Peyer's patch (tissue), 4 donors: ENCODE measurements around the gene BCL2L11. TPM values are rescaled to one million over a fixed set of nuclear protein-coding genes. Genes with fewer than 3 reads are reported as not detected.
"Not testable (repeated sequence)": the region's sequence is repeated elsewhere in the genome, so short reads cannot be mapped to it uniquely, and the experiment has no call there.

Experiments used
- DNase-seq, 3 donors: peaks; one replicate each; pipeline ENCODE4 v3.0.0-alpha.2; 2017 to 2019
- H3K27ac ChIP-seq, 4 donors: fragments of 200-600 bp; sonication (generic); one replicate each; pipeline ENCODE4 v1.5.1; 2016 to 2019
- H3K27me3 ChIP-seq, 2 donors: fragments of 200-600 bp; sonication (generic); one replicate each; pipeline ENCODE4 v1.5.1; 2019
- H3K36me3 ChIP-seq, 3 donors: fragments of 200-600 bp; sonication (generic); one replicate each; pipeline ENCODE4 v1.5.1; 2016 to 2019
- H3K4me1 ChIP-seq, 4 donors: fragments of 200-600 bp; sonication (generic); one replicate each; pipeline ENCODE4 v1.5.1; 2016 to 2019
- H3K4me3 ChIP-seq, 4 donors: fragments of 200-600 bp; sonication (generic); 1 replicate in 3 of 4; 2 replicates in 1 of 4; pipeline ENCODE4 v1.5.1; 2016 to 2019; ENCODE audit warnings: mild to moderate bottlenecking in 1 of 4
- H3K9me3 ChIP-seq, 4 donors: fragments of 200-600 bp; sonication (generic); one replicate each; pipeline ENCODE4 v1.5.1; 2016 to 2019; ENCODE audit warnings: mild to moderate bottlenecking in 1 of 4
- POLR2A ChIP-seq, 2 donors: fragments of 450-650 bp; IDR thresholded peaks; one replicate each; pipeline ENCODE4 v1.5.1; 2017; ENCODE audit warnings: antibody characterized with exemption in 2 of 2, mild to moderate bottlenecking in 2 of 2, moderate library complexity in 2 of 2
- total RNA-seq, 4 donors: library from RNA; depleted of rRNA; stranded (reverse); fragments of >200 nt; gene quantifications; one replicate each; pipeline ENCODE4 v1.1.0, GENCODE V29; 2016
- TF ChIP-seq, protein P1 (sequence below), 6 experiments: fragments of 450-650 bp in 4 of 6; fragments of 200-600 bp in 2 of 6; sonication (generic) in 1 of 6; IDR thresholded peaks; one replicate each; pipeline ENCODE4 v1.5.1; 2017 to 2019; ENCODE audit warnings: antibody characterized with exemption in 6 of 6, mild to moderate bottlenecking in 3 of 6, moderate library complexity in 1 of 6

BCL2L11 gene, protein sequence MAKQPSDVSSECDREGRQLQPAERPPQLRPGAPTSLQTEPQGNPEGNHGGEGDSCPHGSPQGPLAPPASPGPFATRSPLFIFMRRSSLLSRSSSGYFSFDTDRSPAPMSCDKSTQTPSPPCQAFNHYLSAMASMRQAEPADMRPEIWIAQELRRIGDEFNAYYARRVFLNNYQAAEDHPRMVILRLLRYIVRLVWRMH
- total RNA-seq, result 10 to 100 TPM; 35.9 to 98.1 (median 62.2) TPM

DNA sequence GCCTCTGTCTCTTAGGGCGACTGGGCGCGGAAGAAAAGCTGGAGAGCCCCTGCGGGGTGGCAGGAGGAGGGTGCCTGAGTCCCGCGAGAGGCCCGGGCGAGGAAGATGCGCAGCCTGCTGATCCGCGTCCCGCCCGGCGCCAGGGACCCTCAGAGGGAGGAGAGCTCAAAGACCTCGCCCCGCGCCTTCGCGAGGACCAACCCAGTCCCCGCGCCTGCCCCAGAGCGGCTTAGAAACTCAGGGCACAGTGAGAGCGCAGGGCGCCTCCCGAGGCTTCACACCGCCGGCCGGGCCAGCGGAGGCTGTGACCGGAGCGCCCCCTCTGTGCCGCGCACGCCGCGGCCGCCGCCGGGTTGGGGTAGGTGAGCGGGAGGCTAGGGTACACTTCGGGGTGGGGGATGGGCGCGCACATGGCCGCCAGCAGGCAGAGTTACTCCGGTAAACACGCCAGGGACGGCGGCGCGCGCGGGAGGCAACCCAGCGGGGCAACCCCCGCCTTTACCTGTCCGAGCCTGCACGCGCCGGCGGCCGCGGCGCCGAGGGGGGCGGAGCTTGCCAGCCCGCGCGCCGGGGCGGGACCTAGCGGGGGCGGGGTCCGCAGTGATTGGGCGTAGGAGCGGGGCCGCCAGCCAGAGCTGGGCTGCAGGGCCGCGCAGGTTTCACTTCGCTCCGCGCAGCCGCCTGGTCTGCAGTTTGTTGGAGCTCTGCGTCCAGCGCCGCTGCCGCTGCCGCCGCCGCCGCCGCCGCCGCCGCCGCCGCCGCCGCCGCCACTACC is at the start of gene BCL2L11:
Gene BCL2L11, plus strand, starts transcription at position 662 of the 775 bp plus-strand sequence. CDS start 2,832 bp downstream, outside the sequence.
- Histone ChIP-seq H3K4me3 (peak within 1 kb of the TSS; percentile 67 to 92 (median 76)), H3K36me3 (peaks cover 0 to 19% (median 0%) of the 10 kb centered on the region in 3 donors), H3K27ac (peak within 1 kb of the TSS; percentile 71 to 93 (median 90)), H3K27me3 (peaks cover 0 to 4% of the 10 kb centered on the region in 2 donors), H3K9me3 (no peaks in the 10 kb centered on the region), H3K4me1 (peaks cover 10 to 48% (median 31%) of the 10 kb centered on the region in 4 donors)
- DNase-seq, result peak; percentile 92 to 97 (median 97)
- TF ChIP-seq, protein P1, sequence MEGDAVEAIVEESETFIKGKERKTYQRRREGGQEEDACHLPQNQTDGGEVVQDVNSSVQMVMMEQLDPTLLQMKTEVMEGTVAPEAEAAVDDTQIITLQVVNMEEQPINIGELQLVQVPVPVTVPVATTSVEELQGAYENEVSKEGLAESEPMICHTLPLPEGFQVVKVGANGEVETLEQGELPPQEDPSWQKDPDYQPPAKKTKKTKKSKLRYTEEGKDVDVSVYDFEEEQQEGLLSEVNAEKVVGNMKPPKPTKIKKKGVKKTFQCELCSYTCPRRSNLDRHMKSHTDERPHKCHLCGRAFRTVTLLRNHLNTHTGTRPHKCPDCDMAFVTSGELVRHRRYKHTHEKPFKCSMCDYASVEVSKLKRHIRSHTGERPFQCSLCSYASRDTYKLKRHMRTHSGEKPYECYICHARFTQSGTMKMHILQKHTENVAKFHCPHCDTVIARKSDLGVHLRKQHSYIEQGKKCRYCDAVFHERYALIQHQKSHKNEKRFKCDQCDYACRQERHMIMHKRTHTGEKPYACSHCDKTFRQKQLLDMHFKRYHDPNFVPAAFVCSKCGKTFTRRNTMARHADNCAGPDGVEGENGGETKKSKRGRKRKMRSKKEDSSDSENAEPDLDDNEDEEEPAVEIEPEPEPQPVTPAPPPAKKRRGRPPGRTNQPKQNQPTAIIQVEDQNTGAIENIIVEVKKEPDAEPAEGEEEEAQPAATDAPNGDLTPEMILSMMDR (IDR thresholded peaks at IDR 0.05), result peak in 3 of 6 experiments; percentile 9 to 25 (median 12)
- peak; percentile 89 to 96 for TF ChIP-seq POLR2A (IDR thresholded peaks at IDR 0.05)

DNA sequence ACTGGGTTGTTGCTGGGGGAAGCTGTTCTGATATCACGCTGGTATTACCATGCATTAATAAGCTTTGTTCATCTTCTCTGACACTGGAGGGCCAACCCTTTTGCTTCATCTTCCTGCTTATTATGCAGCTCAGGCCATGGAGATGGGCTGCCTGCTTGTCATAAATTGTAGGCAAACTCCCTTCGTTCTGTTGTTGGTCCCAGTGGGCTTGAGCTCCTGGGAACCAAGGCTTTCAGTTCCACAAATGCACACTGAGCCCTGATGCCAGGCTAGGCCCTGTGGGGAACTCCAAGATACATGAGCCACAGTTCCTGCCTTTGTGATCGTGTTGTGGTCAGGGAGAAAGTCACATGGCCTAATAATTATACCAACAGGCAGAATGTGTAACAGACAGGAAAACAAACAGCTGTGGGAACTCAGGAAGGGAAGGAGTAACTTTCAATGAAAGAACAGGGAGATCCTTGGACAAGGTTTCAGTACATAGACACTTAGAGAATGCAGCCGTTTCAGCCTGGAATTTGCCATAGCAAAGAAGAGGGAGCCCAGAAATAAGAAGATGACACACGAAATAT is 49.0 kb upstream of the BCL2L11 start:
- no peaks in the 10 kb centered on the region for H3K9me3 ChIP-seq
- H3K4me3 ChIP-seq, result no peak overlapping the region
- H3K36me3 ChIP-seq, result no peaks in the 10 kb centered on the region
- H3K4me1 ChIP-seq, result no peaks in the 10 kb centered on the region
- no peaks in the 10 kb centered on the region for H3K27me3 ChIP-seq
- no peak for TF ChIP-seq POLR2A (IDR thresholded peaks at IDR 0.05)
- TF ChIP-seq, protein P1 (IDR thresholded peaks at IDR 0.05), result no peak
- DNase-seq, result no peak
- peak overlapping the region in 2 of 4 donors; percentile 50 to 52 for H3K27ac ChIP-seq

DNA sequence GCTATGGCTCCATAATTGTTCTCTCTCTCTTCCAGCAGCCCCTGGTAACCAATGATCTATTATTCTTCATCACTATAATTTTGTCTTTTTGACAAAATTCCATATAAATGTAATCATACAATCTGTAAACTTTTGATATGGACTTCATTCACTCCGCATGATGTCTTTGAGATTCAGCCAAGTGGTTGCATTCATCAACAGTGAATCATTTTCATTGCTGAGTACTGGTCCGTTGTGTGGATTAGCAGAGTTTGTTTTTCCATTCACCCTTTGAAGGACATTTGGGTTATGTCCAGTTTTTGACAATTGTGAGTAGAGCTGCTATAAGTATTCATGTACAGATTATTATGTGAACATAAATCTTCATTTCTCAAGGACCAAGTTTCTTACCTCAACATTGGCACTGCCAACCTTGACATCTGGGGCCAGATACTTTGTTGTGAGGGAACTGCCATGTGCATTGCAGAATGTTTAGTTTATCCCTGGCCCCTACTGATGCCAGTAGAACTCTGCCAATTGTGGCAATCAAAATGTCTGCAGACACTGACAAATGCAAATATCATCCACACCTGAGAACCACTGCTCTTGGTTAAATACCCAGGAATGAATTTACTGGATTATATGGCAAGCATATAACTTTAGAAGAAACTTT is 48.4 kb upstream of the BCL2L11 start:
- Histone ChIP-seq H3K27me3 (no peaks in the 10 kb centered on the region), H3K9me3 (no peaks in the 10 kb centered on the region), H3K27ac (peak overlapping the region in 2 of 4 donors; percentile 50 to 52), H3K36me3 (no peaks in the 10 kb centered on the region), H3K4me3 (no peak overlapping the region), H3K4me1 (no peaks in the 10 kb centered on the region)
- no peak for TF ChIP-seq POLR2A (IDR thresholded peaks at IDR 0.05)
- TF ChIP-seq, protein P1 (IDR thresholded peaks at IDR 0.05), result no peak
- no peak for DNase-seq

DNA sequence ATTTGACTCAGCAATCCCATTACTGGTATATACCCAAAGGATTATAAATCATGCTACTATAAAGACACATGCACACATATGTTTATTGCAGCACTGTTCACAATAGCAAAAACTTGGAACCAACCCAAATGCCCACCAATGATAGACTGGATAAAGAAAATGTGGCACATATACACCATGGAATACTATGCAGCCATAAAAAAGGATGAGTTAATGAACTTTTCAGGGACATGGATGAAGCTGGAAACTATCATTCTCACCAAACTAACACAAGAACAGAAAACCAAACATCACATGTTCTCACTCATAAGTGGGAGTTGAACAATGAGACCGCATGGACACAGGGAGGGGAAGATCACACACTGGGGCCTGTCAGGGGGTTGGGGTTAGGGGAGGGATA is 38.1 kb upstream of the BCL2L11 start:
- not testable (repeated sequence) for H3K4me1 ChIP-seq, DNase-seq, H3K27ac ChIP-seq, H3K36me3 ChIP-seq, H3K27me3 ChIP-seq, H3K4me3 ChIP-seq, H3K9me3 ChIP-seq

DNA sequence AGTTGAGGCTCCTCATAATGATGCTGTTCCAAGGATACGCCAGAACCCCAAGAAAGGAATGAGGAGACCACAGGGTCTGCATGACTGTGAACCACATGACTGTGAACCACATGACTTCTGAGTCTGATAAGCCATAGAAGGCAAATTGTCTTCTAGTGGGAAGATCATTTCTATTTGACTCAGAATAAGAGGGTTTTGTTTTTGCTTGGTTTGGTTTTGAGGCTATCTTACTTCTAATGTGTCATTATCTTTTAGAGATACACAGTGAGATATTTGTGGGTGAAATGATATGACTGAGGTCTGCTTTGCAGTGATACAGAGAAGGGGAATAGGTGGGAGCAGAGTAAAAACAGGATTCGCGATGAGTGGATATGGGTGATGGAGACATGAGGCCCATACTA is 28.9 kb upstream of the BCL2L11 start:
- no peak overlapping the region for H3K27ac ChIP-seq
- H3K4me3 ChIP-seq, result no peak overlapping the region
- no peaks in the 10 kb centered on the region for H3K36me3 ChIP-seq
- H3K4me1 ChIP-seq, result no peaks in the 10 kb centered on the region
- no peaks in the 10 kb centered on the region for H3K27me3 ChIP-seq
- no peaks in the 10 kb centered on the region for H3K9me3 ChIP-seq
- no peak for DNase-seq
- no peak for TF ChIP-seq POLR2A (IDR thresholded peaks at IDR 0.05)
- TF ChIP-seq, protein P1 (IDR thresholded peaks at IDR 0.05), result no peak
